Hepatocyte (in vitro differentiated cells): Measurements from ENCODE around the gene SNW1. TPM values are rescaled to one million over a fixed set of nuclear protein-coding genes. Genes with fewer than 3 reads are reported as not detected.

Experiments
- DNase-seq: peaks from one replicate; pipeline ENCODE4 v3.0.0-alpha.2; 2016; ENCODE audit warnings: low spot score
- H2AFZ ChIP-seq: fragments of 200-600 bp; sonication (generic); 2 replicates; pipeline ENCODE4 v1.6.0; 2016; ENCODE audit warnings: antibody characterized with exemption, mild to moderate bottlenecking
- H3K27ac ChIP-seq: fragments of 200-600 bp; sonication (generic); 2 replicates; pipeline ENCODE4 v1.5.1; 2016; ENCODE audit warnings: mild to moderate bottlenecking
- H3K27me3 ChIP-seq: fragments of 200-600 bp; sonication (generic); 2 replicates; pipeline ENCODE4 v1.6.1; 2016
- H3K36me3 ChIP-seq: fragments of 200-600 bp; sonication (generic); replicated peaks from 2 replicates; pipeline ENCODE4 v1.5.1; 2016; ENCODE audit warnings: low read depth; ENCODE audit not compliant: insufficient read depth
- H3K4me1 ChIP-seq: fragments of 200-600 bp; sonication (generic); 2 replicates; pipeline ENCODE4 v1.5.1; 2016; ENCODE audit warnings: mild to moderate bottlenecking, moderate library complexity; ENCODE audit not compliant: insufficient read depth
- H3K4me2 ChIP-seq: fragments of 200-600 bp; sonication (generic); 2 replicates; pipeline ENCODE4 v1.6.0; 2016
- H3K4me3 ChIP-seq: fragments of 200-600 bp; sonication (generic); 2 replicates; pipeline ENCODE4 v1.5.1; 2016; ENCODE audit warnings: mild to moderate bottlenecking
- H3K79me2 ChIP-seq: fragments of 200-600 bp; sonication (generic); 2 replicates; pipeline ENCODE4 v1.6.0; 2017; ENCODE audit warnings: mild to moderate bottlenecking
- H3K9me2 ChIP-seq: fragments of 200-600 bp; sonication (generic); replicated peaks from 2 replicates; pipeline ENCODE4 v1.6.0; 2017; ENCODE audit warnings: mild to moderate bottlenecking; ENCODE audit not compliant: insufficient read depth
- H3K9me3 ChIP-seq: fragments of 200-600 bp; sonication (generic); 2 replicates; pipeline ENCODE4 v1.5.1; 2016; ENCODE audit warnings: low read depth, mild to moderate bottlenecking
- H4K20me1 ChIP-seq: fragments of 200-600 bp; sonication (generic); 2 replicates; pipeline ENCODE4 v1.6.0; 2016; ENCODE audit warnings: mild to moderate bottlenecking; ENCODE audit not compliant: insufficient read depth, poor library complexity, severe bottlenecking
- CTCF ChIP-seq: fragments of 200-600 bp; sonication (generic); IDR thresholded peaks from 2 replicates; pipeline ENCODE4 v1.5.1; 2016; ENCODE audit warnings: antibody characterized with exemption, mild to moderate bottlenecking; ENCODE audit not compliant: poor library complexity
- EZH2 ChIP-seq: fragments of 200-600 bp; sonication (generic); IDR thresholded peaks from 2 replicates; pipeline ENCODE4 v1.6.1; 2016; ENCODE audit warnings: antibody characterized with exemption, mild to moderate bottlenecking, borderline replicate concordance
- EZH2phosphoT487 ChIP-seq: fragments of 200-600 bp; sonication (generic); IDR thresholded peaks from one replicate; pipeline ENCODE4 v1.6.1; 2018; ENCODE audit warnings: antibody characterized with exemption, mild to moderate bottlenecking, low read depth, moderate library complexity; ENCODE audit not compliant: unreplicated experiment, severe bottlenecking
- WGBS: methylation state at CpG from one replicate; pipeline ENCODE4 v1.1.6; 2016; ENCODE audit warnings: low lambda C conversion rate; ENCODE audit errors: missing lambda C conversion rate; 5-methylcytosine and 5-hydroxymethylcytosine counted together
- polyA plus RNA-seq: library from polyadenylated mRNA; unstranded; fragments of >200 nt; fragmentation: Nextera tagmentation; extraction: Ambion mirVana; gene quantifications from 2 replicates; pipeline ENCODE4 v1.2.1, GENCODE V29; 2016
- total RNA-seq: library from RNA; depleted of rRNA; stranded (reverse); fragments of >200 nt; gene quantifications from 2 replicates; pipeline ENCODE4 v1.2.3, GENCODE V29; 2014

The SNW1 gene
- total and polyA plus RNA-seq, 2 experiments from 2014 or later: 47.7 to 54.0 TPM

GRCh38 chr14:77805706-77806105 is 44.8 kb upstream of the SNW1 start:
- Histone ChIP-seq H3K9me2 (no peaks in the 10 kb centered on the region), H3K27ac (no peak overlapping the region), H2AFZ (no peak overlapping the region), H3K4me2 (no peak overlapping the region), H3K27me3 (no peaks in the 10 kb centered on the region), H3K9me3 (no peaks in the 10 kb centered on the region), H3K36me3 (no peaks in the 10 kb centered on the region), H3K4me1 (peaks cover 1% of the 10 kb centered on the region), H3K79me2 (peaks cover 5% of the 10 kb centered on the region), H4K20me1 (no peaks in the 10 kb centered on the region), H3K4me3 (no peak overlapping the region)
- 93% methylated on average over 6 of the region's 6 CpGs for WGBS
- TF ChIP-seq EZH2phosphoT487 (no peak), EZH2 (no peak), CTCF (no peak)
- no peak for DNase-seq

- WGBS: 60% methylated on average over 6 of the region's 6 CpGs
- peak; percentile 7 for TF ChIP-seq CTCF
- no peak for TF ChIP-seq EZH2phosphoT487
- TF ChIP-seq EZH2: no peak
- no peak overlapping the region for H3K4me2 ChIP-seq
- no peaks in the 10 kb centered on the region for H3K9me2 ChIP-seq
- no peak overlapping the region for H2AFZ ChIP-seq
- no peaks in the 10 kb centered on the region for H3K27me3 ChIP-seq
- H3K4me1 ChIP-seq: peaks cover 4% of the 10 kb centered on the region
- H3K4me3 ChIP-seq: no peak overlapping the region
- H3K79me2 ChIP-seq: peaks cover 5% of the 10 kb centered on the region
- H4K20me1 ChIP-seq: no peaks in the 10 kb centered on the region
- DNase-seq: no peak
- H3K36me3 ChIP-seq: no peaks in the 10 kb centered on the region
- no peaks in the 10 kb centered on the region for H3K9me3 ChIP-seq
- no peak overlapping the region for H3K27ac ChIP-seq
Observed at GRCh38 chr14:77804592-77804991, 43.6 kb upstream of the SNW1 start.

GRCh38 chr14:77800814-77801213 is 39.9 kb upstream of the SNW1 start:
- DNase-seq: no peak
- Histone ChIP-seq H3K27me3 (no peaks in the 10 kb centered on the region), H3K79me2 (peaks cover 5% of the 10 kb centered on the region), H2AFZ (peak overlapping the region; percentile 96), H3K9me2 (no peaks in the 10 kb centered on the region), H3K4me1 (peaks cover 4% of the 10 kb centered on the region), H3K27ac (peak overlapping the region; percentile 92), H3K4me3 (peak overlapping the region; percentile 83), H3K9me3 (no peaks in the 10 kb centered on the region), H4K20me1 (no peaks in the 10 kb centered on the region), H3K4me2 (peak overlapping the region; percentile 87), H3K36me3 (no peaks in the 10 kb centered on the region)
- no peak for TF ChIP-seq EZH2phosphoT487
- TF ChIP-seq CTCF: no peak
- no peak for TF ChIP-seq EZH2
- WGBS: 91% methylated on average over 1 of the region's 1 CpG
